T-cell (primary cell): ENCODE data around the gene SH3TC2. TPM values are rescaled to one million over a fixed set of nuclear protein-coding genes. Genes with fewer than 3 reads are reported as not detected.
A peak's percentile ranks its signal among the peaks of the same experiment; 100 is the strongest.

Experiments
- ATAC-seq, 4 experiments: fragments of 200-7000 bp in 3 of 4; fragments of 150-1000 bp in 1 of 4; cut with Tn5 transposase; replicated peaks in 1 of 4; 1 replicate in 3 of 4; 2 replicates in 1 of 4; pipeline ENCODE4 v1.10.0; 2021; ENCODE audit warnings: moderate library complexity in 3 of 4, mild to moderate bottlenecking in 2 of 4, moderate number of reproducible peaks in 1 of 4
- CTCF ChIA-PET, 2 donors: fragments of 300-600 bp; sonication (Branson Sonifier 250); formaldehyde crosslinking; loops; one replicate each; lab custom pipeline; 2022; ENCODE audit warnings: antibody characterized with exemption in 2 of 2; lab: Charles Lee
- POLR2A ChIA-PET, 2 donors: fragments of 300-600 bp; sonication (Branson Sonifier 250); formaldehyde crosslinking; loops; one replicate each; lab custom pipeline; 2022; ENCODE audit warnings: antibody characterized with exemption in 2 of 2; lab: Charles Lee
- DNase-seq, 35 experiments: peaks; one replicate each; pipeline versions ENCODE4 v3.0.0 to v3.0.0-alpha.2; 2013 to 2023
- H3K27ac ChIP-seq: one replicate; pipeline ENCODE4 v1.5.1; 2013; ENCODE audit warnings: low read length
- H3K27me3 ChIP-seq, 2 experiments: replicated peaks in 1 of 2; 1 replicate in 1 of 2; 2 replicates in 1 of 2; pipeline versions ENCODE4 v1.6.1 to v1.7.0; 2013; ENCODE audit warnings: low read length in 1 of 2, mixed read lengths in 1 of 2; ENCODE audit not compliant: control insufficient read depth in 2 of 2, insufficient read depth in 2 of 2; ENCODE audit errors: extremely low read depth in 1 of 2
- H3K36me3 ChIP-seq, 2 donors: 1 replicate in 1 of 2; 2 replicates in 1 of 2; pipeline versions ENCODE4 v1.6.1 to v1.7.0; 2013; ENCODE audit warnings: low read length in 1 of 2; ENCODE audit not compliant: control insufficient read depth in 2 of 2, insufficient read depth in 1 of 2; ENCODE audit errors: extremely low read depth in 1 of 2
- H3K4me1 ChIP-seq, 2 experiments: 1 replicate in 1 of 2; 2 replicates in 1 of 2; pipeline versions ENCODE4 v1.6.1 to v1.7.0; 2013; ENCODE audit warnings: low read length in 2 of 2, mixed read lengths in 1 of 2; ENCODE audit not compliant: insufficient read depth in 2 of 2, control insufficient read depth in 1 of 2; ENCODE audit errors: extremely low read depth in 1 of 2
- H3K4me3 ChIP-seq, 2 donors: 1 replicate in 1 of 2; 2 replicates in 1 of 2; pipeline versions ENCODE4 v1.5.1 to v1.7.0; 2013; ENCODE audit warnings: mild to moderate bottlenecking in 2 of 2, low read length in 1 of 2, moderate library complexity in 1 of 2; ENCODE audit not compliant: control insufficient read depth in 1 of 2; ENCODE audit errors: extremely low read depth in 1 of 2
- H3K9me3 ChIP-seq: 2 replicates; pipeline ENCODE4 v1.7.0; 2013
- H3K27ac Mint-ChIP-seq, 2 donors: one replicate each; pipeline ENCODE4 v1.8.0; 2020 to 2021; ENCODE audit warnings: mild to moderate bottlenecking in 2 of 2, mixed read lengths in 2 of 2
- H3K27me3 Mint-ChIP-seq, 2 donors: one replicate each; pipeline ENCODE4 v1.8.0; 2021 to 2022; ENCODE audit warnings: mixed read lengths in 2 of 2
- H3K36me3 Mint-ChIP-seq: one replicate; pipeline ENCODE4 v1.8.0; 2021; ENCODE audit warnings: mixed read lengths
- H3K4me1 Mint-ChIP-seq, 3 donors: one replicate each; pipeline ENCODE4 v1.8.0; 2020 to 2022; ENCODE audit warnings: mixed read lengths in 3 of 3, mild to moderate bottlenecking in 1 of 3
- H3K4me3 Mint-ChIP-seq, 3 donors: one replicate each; pipeline ENCODE4 v1.8.0; 2020 to 2022; ENCODE audit warnings: mild to moderate bottlenecking in 3 of 3, mixed read lengths in 3 of 3, moderate library complexity in 3 of 3
- H3K9me3 Mint-ChIP-seq, 3 donors: one replicate each; pipeline ENCODE4 v1.8.0; 2020 to 2022; ENCODE audit warnings: mixed read lengths in 3 of 3
- WGBS: methylation state at CpG from one replicate; pipeline ENCODE4 v1.1.5; 2013; ENCODE audit warnings: missing lambda C conversion rate; ENCODE audit not compliant: insufficient coverage; 5-methylcytosine and 5-hydroxymethylcytosine counted together
- total RNA-seq, 35 experiments: library from RNA in 6 of 35; stranded (reverse) in 6 of 35; fragments of 120-200 nt in 1 of 35; gene quantifications; one replicate each; pipeline versions ENCODE4 v1.2.1 to v1.2.4 and lab custom pipeline; 2013 to 2026

The SH3TC2 gene
- total RNA-seq, 5 donors from 2014 or later (not counting 1 experiment from before 2014, with no cell fraction given), result not detected

DNA sequence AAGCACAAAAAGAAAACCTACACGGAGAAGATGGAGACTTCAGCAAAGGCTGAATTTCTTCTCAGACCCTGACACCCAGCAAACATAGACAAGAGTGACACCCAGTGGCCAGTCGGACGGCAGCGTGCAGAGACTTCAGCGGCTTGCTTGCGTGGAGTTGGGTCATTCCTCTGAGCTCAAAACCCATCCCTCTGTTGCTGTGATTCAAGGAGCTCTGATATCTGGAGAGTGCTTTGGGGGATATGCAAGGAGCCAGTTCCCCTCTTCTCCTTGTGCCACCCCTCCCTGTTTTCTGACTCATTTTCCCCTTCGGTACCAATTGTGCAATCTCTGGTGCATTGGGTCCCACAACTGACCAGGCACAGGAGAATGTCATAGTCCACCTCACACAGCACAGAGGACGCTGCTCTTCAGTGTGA lies 27.5 kb downstream of the SH3TC2 start:
- no peaks in the 10 kb centered on the region for H3K27me3 Mint-ChIP-seq
- H3K4me1 ChIP-seq, result no peaks in the 10 kb centered on the region
- ChIA-PET POLR2A (no interaction called here), CTCF (interaction anchor here (0.6 to 6.2 kb wide), 21 partner anchors 9 to 806 kb away, joined by 3 to 138 read pairs (median 4); no protein-coding TSS in a partner anchor)
- H3K36me3 ChIP-seq, result no peaks in the 10 kb centered on the region
- no peaks in the 10 kb centered on the region for H3K36me3 Mint-ChIP-seq
- H3K9me3 ChIP-seq, result no peaks in the 10 kb centered on the region
- no peak overlapping the region for H3K4me3 ChIP-seq
- no CpG with 5 or more reads among the region's 8 CpGs for WGBS
- DNase-seq (peak; percentile 14 to 76 (median 56)), ATAC-seq (peak; percentile 56 to 81 (median 64))
- no peak overlapping the region for H3K27ac ChIP-seq
- H3K4me3 Mint-ChIP-seq, result no peak overlapping the region
- H3K27ac Mint-ChIP-seq, result no peak overlapping the region
- no peaks in the 10 kb centered on the region for H3K9me3 Mint-ChIP-seq
- peaks cover 0 to 9% of the 10 kb centered on the region in 2 experiments for H3K27me3 ChIP-seq
- H3K4me1 Mint-ChIP-seq, result peaks cover 13 to 27% (median 17%) of the 10 kb centered on the region in 3 donors

DNA sequence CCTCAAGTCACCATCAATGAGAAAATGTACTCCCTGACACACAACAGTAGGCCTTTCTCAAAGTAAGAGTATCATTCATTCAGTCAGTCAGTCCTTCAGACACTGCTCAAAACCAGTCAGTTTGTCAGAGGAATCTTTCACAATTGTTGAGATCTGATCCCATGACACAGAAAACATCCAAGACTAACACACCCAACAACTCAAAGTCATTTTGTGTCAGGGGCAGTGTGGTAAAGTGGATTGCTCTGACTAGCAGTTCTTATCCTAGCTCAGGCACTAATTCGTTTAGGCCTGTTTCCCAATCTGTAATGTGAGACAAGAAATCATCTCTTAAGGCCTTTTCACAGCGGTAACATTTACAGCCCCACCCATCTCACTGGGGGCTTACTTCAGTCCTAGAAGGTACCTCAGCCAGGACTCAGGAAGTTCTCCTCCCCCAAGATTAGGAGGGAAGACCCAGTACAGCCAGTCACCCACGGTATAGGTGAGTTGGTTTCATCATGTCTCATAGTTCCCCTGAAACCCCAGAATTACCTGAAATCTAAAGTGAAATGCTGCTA lies 31.9 kb downstream of the SH3TC2 start:
- H3K27ac Mint-ChIP-seq, result no peak overlapping the region
- Histone ChIP-seq H3K27me3 (no peaks in the 10 kb centered on the region), H3K27ac (no peak overlapping the region), H3K9me3 (no peaks in the 10 kb centered on the region), H3K4me3 (no peak overlapping the region), H3K36me3 (no peaks in the 10 kb centered on the region), H3K4me1 (no peaks in the 10 kb centered on the region)
- no peak for ATAC-seq
- H3K36me3 Mint-ChIP-seq, result no peaks in the 10 kb centered on the region
- no peaks in the 10 kb centered on the region for H3K9me3 Mint-ChIP-seq
- DNase-seq, result no peak
- H3K4me3 Mint-ChIP-seq, result no peak overlapping the region
- no CpG with 5 or more reads among the region's 3 CpGs for WGBS
- H3K4me1 Mint-ChIP-seq, result peaks cover under 1 to 10% (median 6%) of the 10 kb centered on the region in 3 donors
- CTCF ChIA-PET, result interaction anchor here in 1 of 2 donors (0.8 to 1.2 kb wide), 2 partner anchors 300 to 307 kb away, joined by 3 read pairs; no protein-coding TSS in a partner anchor
- H3K27me3 Mint-ChIP-seq, result no peaks in the 10 kb centered on the region
- POLR2A ChIA-PET, result no interaction called here

DNA sequence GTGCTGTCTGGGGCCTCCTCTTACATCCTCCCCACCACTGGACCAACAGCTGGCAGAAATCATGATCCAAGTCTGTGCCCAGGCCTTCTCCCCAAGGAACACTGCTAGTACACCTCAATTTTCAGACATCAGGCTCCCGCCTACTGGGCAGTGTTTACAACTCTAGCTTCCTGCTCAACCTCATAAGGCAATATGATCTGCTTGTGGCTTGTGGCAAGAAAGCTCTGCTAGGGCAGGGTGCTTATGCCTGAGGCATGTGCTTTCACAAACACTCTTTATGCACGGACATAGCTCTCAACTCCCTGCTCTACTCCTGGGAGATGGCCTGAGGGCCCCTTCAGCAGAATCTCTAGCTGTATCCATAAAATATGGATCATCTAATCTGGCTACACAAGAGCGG lies 32.5 kb downstream of the SH3TC2 start:
- Mint-ChIP-seq H3K4me3 (no peak overlapping the region), H3K4me1 (peaks cover 0 to 5% (median 3%) of the 10 kb centered on the region in 3 donors), H3K27me3 (no peaks in the 10 kb centered on the region), H3K27ac (no peak overlapping the region), H3K36me3 (no peaks in the 10 kb centered on the region), H3K9me3 (no peaks in the 10 kb centered on the region)
- H3K9me3 ChIP-seq, result no peaks in the 10 kb centered on the region
- ChIA-PET CTCF (interaction anchor here (0.6 to 1.2 kb wide), 3 partner anchors 299 to 1334 kb away, joined by 3 read pairs; no protein-coding TSS in a partner anchor), POLR2A (no interaction called here)
- H3K27me3 ChIP-seq, result no peaks in the 10 kb centered on the region
- ATAC-seq (no peak), DNase-seq (no peak)
- H3K36me3 ChIP-seq, result no peaks in the 10 kb centered on the region
- WGBS, result 60% methylated on average over 2 of the region's 3 CpGs
- no peaks in the 10 kb centered on the region for H3K4me1 ChIP-seq
- no peak overlapping the region for H3K4me3 ChIP-seq
- no peak overlapping the region for H3K27ac ChIP-seq

DNA sequence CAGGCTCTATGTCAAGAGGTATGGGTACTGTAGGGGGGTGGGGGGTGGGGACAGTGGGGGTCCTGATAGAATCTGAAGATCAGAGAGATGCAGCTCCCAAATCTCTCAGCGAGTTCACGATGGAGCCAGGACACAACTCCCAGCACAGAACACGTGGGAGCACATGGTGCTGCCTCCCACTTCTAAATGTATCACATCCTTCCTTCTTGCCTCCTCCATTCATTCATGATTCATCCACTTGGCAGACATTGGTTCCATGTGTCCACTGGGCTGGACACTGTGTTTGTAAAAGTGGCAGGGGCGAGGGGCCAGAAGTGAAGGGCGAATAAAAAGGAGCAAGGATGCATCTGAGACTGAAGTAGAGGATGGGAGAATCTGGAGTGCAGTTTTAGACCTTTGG lies 33.9 kb downstream of the SH3TC2 start:
- no peak overlapping the region for H3K4me3 Mint-ChIP-seq
- Histone ChIP-seq H3K36me3 (no peaks in the 10 kb centered on the region), H3K27ac (no peak overlapping the region), H3K4me3 (no peak overlapping the region), H3K27me3 (no peaks in the 10 kb centered on the region), H3K9me3 (no peaks in the 10 kb centered on the region), H3K4me1 (no peaks in the 10 kb centered on the region)
- H3K4me1 Mint-ChIP-seq, result peaks cover 0 to 2% (median 0%) of the 10 kb centered on the region in 3 donors
- no peaks in the 10 kb centered on the region for H3K36me3 Mint-ChIP-seq
- H3K27me3 Mint-ChIP-seq, result no peaks in the 10 kb centered on the region
- no peak overlapping the region for H3K27ac Mint-ChIP-seq
- DNase-seq (no peak), ATAC-seq (no peak)
- 87% methylated on average over 5 of the region's 5 CpGs for WGBS
- ChIA-PET CTCF (no interaction called here), POLR2A (no interaction called here)
- no peaks in the 10 kb centered on the region for H3K9me3 Mint-ChIP-seq

DNA sequence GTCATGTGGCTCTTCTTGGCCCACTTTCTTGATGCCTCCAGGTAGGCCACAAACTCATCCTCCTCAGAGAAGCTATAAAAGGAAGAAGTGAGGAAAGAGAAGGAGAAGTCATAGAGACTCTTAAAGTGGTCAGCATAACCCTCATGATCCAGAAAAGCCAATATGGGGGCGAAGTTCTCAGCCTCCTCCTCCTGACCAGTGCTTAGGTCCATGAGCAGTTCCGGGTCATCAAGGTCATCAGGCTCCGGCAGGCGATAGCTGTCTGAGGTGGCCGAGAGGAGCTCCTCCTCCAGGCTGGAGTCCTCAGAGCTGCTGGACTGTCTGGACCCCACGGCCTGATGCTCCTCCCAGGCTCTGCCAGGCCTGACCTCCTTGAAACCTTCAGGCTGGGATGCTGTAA lies 34.7 kb downstream of the SH3TC2 start:
- H3K4me1 ChIP-seq, result no peaks in the 10 kb centered on the region
- CTCF ChIA-PET, result no interaction called here
- Mint-ChIP-seq H3K27me3 (no peaks in the 10 kb centered on the region), H3K4me1 (peaks cover 0 to 2% (median 0%) of the 10 kb centered on the region in 3 donors), H3K36me3 (no peaks in the 10 kb centered on the region), H3K27ac (no peak overlapping the region), H3K9me3 (no peaks in the 10 kb centered on the region), H3K4me3 (no peak overlapping the region)
- no peaks in the 10 kb centered on the region for H3K27me3 ChIP-seq
- ATAC-seq, result no peak
- POLR2A ChIA-PET, result no interaction called here
- no peak for DNase-seq
- no peak overlapping the region for H3K27ac ChIP-seq
- no peaks in the 10 kb centered on the region for H3K36me3 ChIP-seq
- 76% methylated on average over 5 of the region's 6 CpGs for WGBS
- H3K4me3 ChIP-seq, result no peak overlapping the region
- H3K9me3 ChIP-seq, result no peaks in the 10 kb centered on the region

DNA sequence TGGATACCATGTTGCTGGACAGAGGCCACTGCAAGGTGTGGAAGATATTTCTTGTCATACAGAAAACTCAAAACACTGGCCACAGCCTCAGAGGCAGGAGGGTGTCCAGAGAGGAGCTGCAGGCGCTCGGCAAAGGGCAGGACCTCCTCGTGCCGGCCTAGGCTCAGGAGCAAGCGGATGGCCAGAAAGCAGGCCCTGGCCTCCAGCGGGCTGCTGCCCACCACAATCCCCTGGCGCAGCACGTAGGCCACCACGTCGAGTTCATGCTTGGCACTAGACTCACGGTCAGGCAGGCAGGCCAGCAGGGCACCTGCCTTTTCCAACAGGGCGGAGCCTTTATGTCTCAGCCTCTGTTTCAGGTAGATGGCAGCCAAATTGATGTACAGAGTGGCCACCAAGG lies 35.2 kb downstream of the SH3TC2 start:
- H3K27ac Mint-ChIP-seq, result no peak overlapping the region
- H3K36me3 Mint-ChIP-seq, result no peaks in the 10 kb centered on the region
- no peaks in the 10 kb centered on the region for H3K9me3 ChIP-seq
- H3K4me3 ChIP-seq, result no peak overlapping the region
- ChIA-PET CTCF (interaction anchor here in 1 of 2 donors (1.5 kb wide), 1 partner anchor 7 kb away, joined by 7 read pairs; no protein-coding TSS in a partner anchor), POLR2A (no interaction called here)
- ATAC-seq, result no peak
- H3K27me3 ChIP-seq, result no peaks in the 10 kb centered on the region
- DNase-seq, result no peak
- no peak overlapping the region for H3K27ac ChIP-seq
- H3K4me1 Mint-ChIP-seq, result peaks cover 0 to 2% (median 0%) of the 10 kb centered on the region in 3 donors
- H3K4me3 Mint-ChIP-seq, result no peak overlapping the region
- WGBS, result 98% methylated on average over 12 of the region's 12 CpGs
- H3K27me3 Mint-ChIP-seq, result no peaks in the 10 kb centered on the region
- H3K36me3 ChIP-seq, result no peaks in the 10 kb centered on the region
- no peaks in the 10 kb centered on the region for H3K9me3 Mint-ChIP-seq
- H3K4me1 ChIP-seq, result no peaks in the 10 kb centered on the region
